ENCODE measurements around the gene SPG11. TPM values are rescaled to one million over a fixed set of nuclear protein-coding genes. Genes with fewer than 3 reads are reported as not detected.

The SPG11 gene
- total RNA-seq, 1 experiment from 2014 or later, result 38.3 TPM

DNA sequence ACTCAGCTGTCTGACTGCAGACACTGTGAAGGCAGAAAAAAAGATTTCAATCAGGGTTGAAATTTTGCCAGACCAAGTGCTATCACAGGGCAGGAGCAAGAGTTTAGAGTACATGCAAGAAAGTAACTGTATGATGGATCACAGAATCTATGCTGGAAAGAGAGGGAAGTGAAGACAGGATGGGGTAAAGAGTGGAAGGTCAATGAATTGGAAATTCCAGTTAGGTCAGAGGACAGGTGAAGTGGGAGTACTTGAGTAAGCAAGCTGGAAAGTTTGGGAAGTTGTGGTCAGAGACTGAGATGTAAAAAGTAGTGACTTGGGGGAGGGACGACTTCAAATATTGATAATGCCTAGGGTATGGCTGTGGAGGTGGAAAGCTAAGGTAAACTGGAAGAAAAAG, 7.2 kb downstream of the SPG11 start:
- Mint-ChIP-seq H3K27me3 (ENCODE audit: low read depth) (no peaks in the 10 kb centered on the region), H3K4me3 (no peak overlapping the region), H3K36me3 (ENCODE audit: insufficient read depth in 1 of 3, low read depth in 3 of 3) (peaks cover 14 to 55% (median 48%) of the 10 kb centered on the region in 3 experiments; a peak in 6 of 7 replicates), H3K4me1 (no peaks in the 10 kb centered on the region), H3K9me3 (no peaks in the 10 kb centered on the region), H3K27ac (no peak overlapping the region)
- H3K9me3 ChIP-seq (ENCODE audit: control insufficient read depth, low read depth, low read length), result no peaks in the 10 kb centered on the region
- H3K56ac ChIP-seq (ENCODE audit: insufficient read length, low read depth, low read length), result no peak overlapping the region
- no peak overlapping the region for H2BK120ac ChIP-seq (ENCODE audit: low read depth, low read length, poor library complexity, severe bottlenecking)
- H3K4ac ChIP-seq (ENCODE audit: low read depth, low read length), result no peak overlapping the region
- H3K23ac ChIP-seq (ENCODE audit: insufficient read length, low read depth, low read length), result no peak overlapping the region
- H2BK15ac ChIP-seq (ENCODE audit: low read depth, low read length), result no peak overlapping the region
- H4K5ac ChIP-seq (ENCODE audit: insufficient read length, low read depth, low read length), result no peak overlapping the region
- WGBS (ENCODE audit: extremely low coverage, insufficient read length, low lambda C conversion rate), result no CpG with 5 or more reads among the region's 1 CpG
- no peak overlapping the region for H4K8ac ChIP-seq (replicated peaks; ENCODE audit: insufficient read length, low read depth, low read length)
- H2BK20ac ChIP-seq (ENCODE audit: low read depth, low read length, poor library complexity, severe bottlenecking), result no peak overlapping the region
- no peak overlapping the region for H2AFZ ChIP-seq (ENCODE audit: low read length)
- H3K27ac ChIP-seq (ENCODE audit: insufficient read length, low read depth, low read length), result no peak overlapping the region
- H3K79me2 ChIP-seq (ENCODE audit: insufficient read depth, low read length), result no peaks in the 10 kb centered on the region
- no peak overlapping the region for H3K18ac ChIP-seq (ENCODE audit: insufficient read length, low read depth, low read length)
- H2BK5ac ChIP-seq (ENCODE audit: insufficient read length, low read length), result no peak overlapping the region
- H3K79me1 ChIP-seq (ENCODE audit: insufficient read depth, low read depth, low read length, poor library complexity, severe bottlenecking), result no peaks in the 10 kb centered on the region
- no peak overlapping the region for H2AK5ac ChIP-seq (ENCODE audit: insufficient read length, low read length)
- H3K27me3 ChIP-seq (ENCODE audit: insufficient read depth, low read length), result no peaks in the 10 kb centered on the region
- TF ChIP-seq CTCF (conservative IDR thresholded peaks at IDR 0.05), result no peak
- no peak overlapping the region for H3K9ac ChIP-seq (ENCODE audit: extremely low read depth, insufficient read length, low read length)
- no peaks in the 10 kb centered on the region for H3K4me1 ChIP-seq (ENCODE audit: insufficient read depth, low read length)
- no peak for DNase-seq
- H3K14ac ChIP-seq (ENCODE audit: insufficient read depth, low read length), result no peak overlapping the region
- H3K4me2 ChIP-seq (ENCODE audit: insufficient read depth, insufficient read length, low read length), result no peak overlapping the region
- no peak overlapping the region for H4K91ac ChIP-seq (ENCODE audit: insufficient read length, low read depth, low read length)
- no peaks in the 10 kb centered on the region for H3K23me2 ChIP-seq (ENCODE audit: insufficient read length, low read depth, low read length, poor library complexity, severe bottlenecking)
- H2BK12ac ChIP-seq (ENCODE audit: insufficient read length, low read depth, low read length), result no peak overlapping the region
- no peak overlapping the region for H3T11ph ChIP-seq (ENCODE audit: low read length)
- no peaks in the 10 kb centered on the region for H4K20me1 ChIP-seq (ENCODE audit: control insufficient read depth, insufficient read depth, insufficient read length)
